ENCODE results near the gene STRIP2. TPM values are rescaled to one million over a fixed set of nuclear protein-coding genes. Genes with fewer than 3 reads are reported as not detected.

STRIP2 gene
- total and polyA plus RNA-seq, 2 experiments from 2014 or later, result 0.83 to 1.1 TPM

DNA sequence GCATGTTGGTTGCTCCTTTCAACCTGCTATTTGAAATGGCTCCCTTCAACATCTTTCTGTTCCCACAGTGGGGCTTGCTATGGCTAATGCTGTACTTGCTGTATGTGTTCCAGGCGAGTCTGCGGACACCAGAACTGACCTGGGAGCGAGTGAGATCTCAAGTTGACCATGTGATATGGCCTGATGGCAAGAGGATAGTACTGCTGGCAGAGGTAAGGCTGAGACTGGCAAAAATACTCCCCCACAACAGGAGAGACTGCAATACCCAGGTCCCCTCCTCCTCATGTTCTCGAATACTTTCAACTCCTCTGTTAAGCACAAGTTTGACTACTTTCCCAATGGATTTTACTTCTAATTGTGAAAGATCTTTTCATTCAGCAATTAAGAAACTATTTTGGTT is 11.5 kb upstream of the STRIP2 start:
- H3K4me3 ChIP-seq, result no peak overlapping the region
- no peaks in the 10 kb centered on the region for H3K9me3 ChIP-seq (ENCODE audit: low read depth)
- no peak for TF ChIP-seq EZH2 (IDR thresholded peaks at IDR 0.05; ENCODE audit: borderline replicate concordance)
- TF ChIP-seq, protein P1, sequence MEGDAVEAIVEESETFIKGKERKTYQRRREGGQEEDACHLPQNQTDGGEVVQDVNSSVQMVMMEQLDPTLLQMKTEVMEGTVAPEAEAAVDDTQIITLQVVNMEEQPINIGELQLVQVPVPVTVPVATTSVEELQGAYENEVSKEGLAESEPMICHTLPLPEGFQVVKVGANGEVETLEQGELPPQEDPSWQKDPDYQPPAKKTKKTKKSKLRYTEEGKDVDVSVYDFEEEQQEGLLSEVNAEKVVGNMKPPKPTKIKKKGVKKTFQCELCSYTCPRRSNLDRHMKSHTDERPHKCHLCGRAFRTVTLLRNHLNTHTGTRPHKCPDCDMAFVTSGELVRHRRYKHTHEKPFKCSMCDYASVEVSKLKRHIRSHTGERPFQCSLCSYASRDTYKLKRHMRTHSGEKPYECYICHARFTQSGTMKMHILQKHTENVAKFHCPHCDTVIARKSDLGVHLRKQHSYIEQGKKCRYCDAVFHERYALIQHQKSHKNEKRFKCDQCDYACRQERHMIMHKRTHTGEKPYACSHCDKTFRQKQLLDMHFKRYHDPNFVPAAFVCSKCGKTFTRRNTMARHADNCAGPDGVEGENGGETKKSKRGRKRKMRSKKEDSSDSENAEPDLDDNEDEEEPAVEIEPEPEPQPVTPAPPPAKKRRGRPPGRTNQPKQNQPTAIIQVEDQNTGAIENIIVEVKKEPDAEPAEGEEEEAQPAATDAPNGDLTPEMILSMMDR (IDR thresholded peaks at IDR 0.05; ENCODE audit: poor library complexity), result no peak
- no peak for TF ChIP-seq EZH2phosphoT487 (IDR thresholded peaks at IDR 0.05; ENCODE audit: low read depth, severe bottlenecking, unreplicated experiment)
- no peaks in the 10 kb centered on the region for H3K36me3 ChIP-seq (replicated peaks; ENCODE audit: insufficient read depth, low read depth)
- H3K4me2 ChIP-seq, result no peak overlapping the region
- H3K9me2 ChIP-seq (replicated peaks; ENCODE audit: insufficient read depth), result no peaks in the 10 kb centered on the region
- H3K4me1 ChIP-seq (ENCODE audit: insufficient read depth), result no peaks in the 10 kb centered on the region
- no peaks in the 10 kb centered on the region for H4K20me1 ChIP-seq (ENCODE audit: insufficient read depth, poor library complexity, severe bottlenecking)
- H3K79me2 ChIP-seq, result no peaks in the 10 kb centered on the region
- 92% methylated on average over 4 of the region's 4 CpGs for WGBS (ENCODE audit: low lambda C conversion rate, missing lambda C conversion rate)
- H3K27me3 ChIP-seq, result no peaks in the 10 kb centered on the region
- no peak overlapping the region for H2AFZ ChIP-seq
- H3K27ac ChIP-seq, result no peak overlapping the region
- DNase-seq (ENCODE audit: low spot score), result no peak

- no peaks in the 10 kb centered on the region for H3K9me3 ChIP-seq (ENCODE audit: low read depth)
- no peak overlapping the region for H3K4me2 ChIP-seq
- H3K27me3 ChIP-seq, result no peaks in the 10 kb centered on the region
- no peak for DNase-seq (ENCODE audit: low spot score)
- no peaks in the 10 kb centered on the region for H3K79me2 ChIP-seq
- no peak overlapping the region for H3K27ac ChIP-seq
- no peak for TF ChIP-seq EZH2 (IDR thresholded peaks at IDR 0.05; ENCODE audit: borderline replicate concordance)
- TF ChIP-seq, protein P1 (IDR thresholded peaks at IDR 0.05; ENCODE audit: poor library complexity), result no peak
- TF ChIP-seq EZH2phosphoT487 (IDR thresholded peaks at IDR 0.05; ENCODE audit: low read depth, severe bottlenecking, unreplicated experiment), result no peak
- H2AFZ ChIP-seq, result no peak overlapping the region
- no peaks in the 10 kb centered on the region for H4K20me1 ChIP-seq (ENCODE audit: insufficient read depth, poor library complexity, severe bottlenecking)
- WGBS (ENCODE audit: low lambda C conversion rate, missing lambda C conversion rate), result 93% methylated on average over 2 of the region's 2 CpGs
- H3K4me3 ChIP-seq, result no peak overlapping the region
- no peaks in the 10 kb centered on the region for H3K9me2 ChIP-seq (replicated peaks; ENCODE audit: insufficient read depth)
- H3K4me1 ChIP-seq (ENCODE audit: insufficient read depth), result no peaks in the 10 kb centered on the region
- no peaks in the 10 kb centered on the region for H3K36me3 ChIP-seq (replicated peaks; ENCODE audit: insufficient read depth, low read depth)
These were observed 10.4 kb upstream of the STRIP2 start for GRCh38 chr7:129423700-129424410.

DNA sequence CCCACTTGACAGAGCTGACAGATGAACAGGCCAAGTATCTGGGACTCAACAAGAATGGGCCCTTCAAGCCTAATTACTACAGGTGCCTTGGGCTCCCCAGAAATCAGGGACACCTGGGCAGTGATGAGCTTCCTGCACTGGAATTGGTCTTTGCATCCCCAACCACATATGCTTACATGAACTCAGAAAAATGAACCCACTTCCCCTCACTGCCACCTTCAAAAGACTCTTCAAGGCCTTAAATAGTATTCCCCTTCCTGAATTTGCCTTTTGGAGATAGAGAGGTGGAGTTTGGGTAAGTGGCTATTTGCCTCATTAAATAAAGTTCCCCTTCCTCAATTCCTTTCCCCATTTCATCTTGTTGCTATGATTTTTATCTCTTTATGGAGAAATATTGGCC is 7.8 kb upstream of the STRIP2 start:
- no peak for TF ChIP-seq EZH2phosphoT487 (IDR thresholded peaks at IDR 0.05; ENCODE audit: low read depth, severe bottlenecking, unreplicated experiment)
- TF ChIP-seq, protein P1 (IDR thresholded peaks at IDR 0.05; ENCODE audit: poor library complexity), result no peak
- Histone ChIP-seq H2AFZ (no peak overlapping the region), H3K79me2 (no peaks in the 10 kb centered on the region), H3K4me1 (ENCODE audit: insufficient read depth) (no peaks in the 10 kb centered on the region), H3K4me2 (no peak overlapping the region), H3K9me3 (ENCODE audit: low read depth) (no peaks in the 10 kb centered on the region), H3K9me2 (replicated peaks; ENCODE audit: insufficient read depth) (no peaks in the 10 kb centered on the region), H3K27me3 (no peaks in the 10 kb centered on the region), H4K20me1 (ENCODE audit: insufficient read depth, poor library complexity, severe bottlenecking) (no peaks in the 10 kb centered on the region), H3K4me3 (no peak overlapping the region), H3K27ac (no peak overlapping the region), H3K36me3 (replicated peaks; ENCODE audit: insufficient read depth, low read depth) (no peaks in the 10 kb centered on the region)
- DNase-seq (ENCODE audit: low spot score), result no peak
